ENCODE data around the gene ARPC1A.
"Not testable (repeated sequence)": the region's sequence is repeated elsewhere in the genome, so short reads cannot be mapped to it uniquely, and the experiment has no call there.

ARPC1A gene

DNA sequence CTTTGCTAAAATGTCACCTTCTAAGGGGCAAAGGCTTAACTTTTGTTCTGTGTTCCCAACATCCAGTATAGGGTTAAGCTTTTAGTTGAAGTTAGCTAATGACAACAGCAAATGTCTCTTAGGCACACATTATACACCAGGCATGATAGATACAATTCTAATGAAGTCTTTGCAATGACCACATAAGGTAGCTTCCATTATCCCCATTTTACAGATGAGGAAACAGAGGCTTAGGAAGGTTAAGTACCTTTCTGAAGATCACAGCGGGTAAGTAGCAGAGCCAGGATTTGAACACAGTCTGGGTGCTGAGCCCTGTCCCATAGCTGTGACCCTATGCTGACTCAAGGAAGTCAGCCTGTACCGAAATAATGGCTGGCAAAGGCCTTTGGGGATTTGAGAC is 84.9 kb downstream of the ARPC1A start:
- DNase-seq (ENCODE audit: low read depth): no peak

DNA sequence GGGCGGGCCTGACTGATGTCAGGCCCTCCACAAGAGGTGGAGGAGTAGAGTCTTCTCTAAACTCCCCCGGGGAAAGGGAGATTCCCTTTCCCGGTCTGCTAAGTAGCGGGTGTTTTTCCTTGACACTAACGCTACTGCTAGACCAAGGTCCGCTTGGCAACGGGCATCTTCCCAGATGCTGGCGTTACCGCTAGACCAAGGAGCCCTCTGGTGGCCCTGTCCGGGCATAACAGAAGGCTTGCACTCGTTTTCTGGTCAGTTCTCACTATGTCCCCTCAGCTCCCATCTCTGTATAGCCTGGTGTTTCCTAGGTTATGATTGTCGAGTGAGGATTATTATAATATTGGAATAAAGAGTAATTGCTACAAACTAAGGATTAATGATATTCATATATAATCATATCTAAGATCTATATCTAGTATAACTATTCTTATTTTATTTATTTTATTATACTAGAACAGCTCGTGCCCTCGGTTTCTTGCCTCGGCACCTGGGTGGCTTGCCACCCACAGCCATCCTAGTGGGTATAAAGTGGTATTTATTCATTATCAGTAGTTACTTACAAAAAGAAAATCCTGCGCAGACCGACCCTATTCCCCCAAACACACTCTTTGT is 89.9 kb downstream of the ARPC1A start:
- DNase-seq (ENCODE audit: low read depth): not testable (repeated sequence)

Data from activated T-helper 1 cell treated with Interleukin-2 at 50 U/mL for 16 hours (primary cell).